ENCODE results near the gene KCNIP4. TPM values are rescaled to one million over a fixed set of nuclear protein-coding genes. Genes with fewer than 3 reads are reported as not detected.

The KCNIP4 gene
- total and polyA plus RNA-seq, 2 of the 8 experiments (the other 6 are each of a cell fraction or from before 2014, with no cell fraction given): 0.06 TPM; not detected in 1

GRCh38 chr4:20761382-20761781 is 1187.2 kb downstream of the KCNIP4 start:
- H2AK5ac ChIP-seq (ENCODE audit: low read depth, low read length): no peak overlapping the region
- H2BK5ac ChIP-seq (ENCODE audit: low read depth, low read length): no peak overlapping the region
- ChIA-PET CTCF (ENCODE audit: partially characterized antibody) (interaction anchor here (0.9 to 3.2 kb wide), 7 partner anchors 9 to 693 kb away, joined by 3 to 22 read pairs (median 4); no protein-coding TSS in a partner anchor), POLR2A (ENCODE audit: partially characterized antibody) (no interaction called here)
- no peak overlapping the region for H3K4me3 ChIP-seq (ENCODE audit: extremely low read depth in 1 of 4, insufficient read depth in 2 of 4, low read depth in 3 of 4, low read length in 4 of 4)
- no peak overlapping the region for H2BK12ac ChIP-seq (ENCODE audit: low read depth, low read length)
- H4K8ac ChIP-seq (ENCODE audit: extremely low read depth, insufficient read depth, low read length): no peak overlapping the region
- FAIRE-seq (no peak), DNase-seq (ENCODE audit: low read depth in 1 of 2, low spot score in 2 of 2) (no peak)
- H3K14ac ChIP-seq (ENCODE audit: insufficient read length): no peak overlapping the region
- no peak overlapping the region for H3K9ac ChIP-seq (replicated peaks in 1 of 4; ENCODE audit: extremely low read depth in 1 of 4, low read depth in 3 of 4, low read length in 3 of 4)
- TF ChIP-seq PHF8 (conservative IDR thresholded peaks at IDR 0.05; ENCODE audit: low read depth, low read length) (no peak), RAD21 (IDR thresholded peaks at IDR 0.05 in 1 of 2, conservative IDR thresholded peaks at IDR 0.05 in 1 of 2; ENCODE audit: low read depth in 2 of 2, low read length in 2 of 2) (peak; percentile 38 to 49)
- TF ChIP-seq, protein P1, sequence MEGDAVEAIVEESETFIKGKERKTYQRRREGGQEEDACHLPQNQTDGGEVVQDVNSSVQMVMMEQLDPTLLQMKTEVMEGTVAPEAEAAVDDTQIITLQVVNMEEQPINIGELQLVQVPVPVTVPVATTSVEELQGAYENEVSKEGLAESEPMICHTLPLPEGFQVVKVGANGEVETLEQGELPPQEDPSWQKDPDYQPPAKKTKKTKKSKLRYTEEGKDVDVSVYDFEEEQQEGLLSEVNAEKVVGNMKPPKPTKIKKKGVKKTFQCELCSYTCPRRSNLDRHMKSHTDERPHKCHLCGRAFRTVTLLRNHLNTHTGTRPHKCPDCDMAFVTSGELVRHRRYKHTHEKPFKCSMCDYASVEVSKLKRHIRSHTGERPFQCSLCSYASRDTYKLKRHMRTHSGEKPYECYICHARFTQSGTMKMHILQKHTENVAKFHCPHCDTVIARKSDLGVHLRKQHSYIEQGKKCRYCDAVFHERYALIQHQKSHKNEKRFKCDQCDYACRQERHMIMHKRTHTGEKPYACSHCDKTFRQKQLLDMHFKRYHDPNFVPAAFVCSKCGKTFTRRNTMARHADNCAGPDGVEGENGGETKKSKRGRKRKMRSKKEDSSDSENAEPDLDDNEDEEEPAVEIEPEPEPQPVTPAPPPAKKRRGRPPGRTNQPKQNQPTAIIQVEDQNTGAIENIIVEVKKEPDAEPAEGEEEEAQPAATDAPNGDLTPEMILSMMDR (IDR thresholded peaks at IDR 0.05; ENCODE audit: control extremely low read depth in 1 of 3, insufficient read depth in 1 of 3, low read depth in 1 of 3, low read length in 3 of 3): peak in 1 of 3 experiments; percentile 13; a peak in 1 of 4 replicates
- H3K23ac ChIP-seq (ENCODE audit: insufficient read length): no peak overlapping the region
- H2BK20ac ChIP-seq (ENCODE audit: low read length): no peak overlapping the region
- no peak overlapping the region for H3K4me2 ChIP-seq (ENCODE audit: insufficient read depth in 1 of 2, low read depth in 2 of 2, low read length in 2 of 2)
- no peaks in the 10 kb centered on the region for H4K20me1 ChIP-seq (replicated peaks in 1 of 2; ENCODE audit: control insufficient read depth in 1 of 2, insufficient read depth in 2 of 2, low read length in 2 of 2)
- no peaks in the 10 kb centered on the region for H3K23me2 ChIP-seq (ENCODE audit: low read depth, low read length)
- H3K18ac ChIP-seq (ENCODE audit: extremely low read depth, low read length): no peak overlapping the region
- no peaks in the 10 kb centered on the region for H3K4me1 ChIP-seq (replicated peaks in 1 of 4; ENCODE audit: control insufficient read depth in 3 of 4, insufficient read depth in 4 of 4, low read length in 3 of 4)
- H3K36me3 ChIP-seq (ENCODE audit: control insufficient read depth in 2 of 4, insufficient read depth in 4 of 4, low read length in 3 of 4): no peaks in the 10 kb centered on the region
- H3K9me3 ChIP-seq (ENCODE audit: insufficient read depth in 2 of 2, low read depth in 1 of 2, low read length in 1 of 2): no peaks in the 10 kb centered on the region
- no peak overlapping the region for H4K5ac ChIP-seq (ENCODE audit: insufficient read length, low read depth, low read length)
- H3K27ac ChIP-seq (ENCODE audit: low read depth, low read length): no peak overlapping the region
- no peak overlapping the region for H3K4ac ChIP-seq (replicated peaks; ENCODE audit: insufficient read length, low read depth, low read length)
- no peak overlapping the region for H2BK120ac ChIP-seq (replicated peaks; ENCODE audit: low read depth, low read length)
- no peak overlapping the region for H2BK15ac ChIP-seq (ENCODE audit: low read length)
- H2AFZ ChIP-seq (ENCODE audit: low read length): no peak overlapping the region
- no peaks in the 10 kb centered on the region for H3K27me3 ChIP-seq (replicated peaks in 1 of 4; ENCODE audit: control insufficient read depth in 3 of 4, extremely low read depth in 1 of 4, insufficient read depth in 3 of 4, low read length in 3 of 4)
- no peak overlapping the region for H3K56ac ChIP-seq (replicated peaks; ENCODE audit: insufficient read length, low read depth, low read length)
- no peaks in the 10 kb centered on the region for H3K79me1 ChIP-seq (ENCODE audit: low read depth, low read length)
- no peak overlapping the region for H4K91ac ChIP-seq (replicated peaks; ENCODE audit: insufficient read length, low read length)
- H3K79me2 ChIP-seq (ENCODE audit: control insufficient read depth in 1 of 2, insufficient read depth in 2 of 2, low read length in 2 of 2): no peaks in the 10 kb centered on the region

All from H1 (cell line).